GM12878 (cell line): ENCODE measurements around the gene SLC4A2. TPM values are rescaled to one million over a fixed set of nuclear protein-coding genes. Genes with fewer than 3 reads are reported as not detected.
A peak's percentile ranks its signal among the peaks of the same experiment; 100 is the strongest.

ENCODE experiments used
- BHLHE40 ChIP-seq, 2 experiments: fragments of 450-650 bp in 1 of 2; IDR thresholded peaks; 2 replicates each; pipeline ENCODE4 v1.6.1; 2011 to 2017; ENCODE audit warnings: low read depth in 2 of 2, borderline replicate concordance in 1 of 2, improper control_type of control experiment in 1 of 2, low read length in 1 of 2, mild to moderate bottlenecking in 1 of 2
- BMI1 ChIP-seq: fragments of 450-650 bp; IDR thresholded peaks from 2 replicates; pipeline ENCODE4 v1.6.1; 2016; ENCODE audit warnings: mild to moderate bottlenecking, moderate library complexity, borderline replicate concordance
- CBX3 ChIP-seq: fragments of 200-600 bp; sonication (generic); IDR thresholded peaks from 2 replicates; pipeline ENCODE4 v1.6.1; 2016; ENCODE audit warnings: low read depth, borderline replicate concordance
- E2F4 ChIP-seq: IDR thresholded peaks from 2 replicates; pipeline ENCODE4 v1.6.1; 2012; ENCODE audit warnings: low read depth, low read length, improper control_type of control experiment
- EED ChIP-seq: sonication (generic); IDR thresholded peaks from 2 replicates; pipeline ENCODE4 v1.6.1; 2016; ENCODE audit warnings: antibody characterized with exemption, low read depth
- GABPA ChIP-seq: IDR thresholded peaks from 2 replicates; pipeline ENCODE4 v1.6.1; 2014; ENCODE audit warnings: antibody characterized with exemption, low read depth, mild to moderate bottlenecking, inconsistent platforms
- HDAC6 ChIP-seq: fragments of 200-600 bp; sonication (generic); IDR thresholded peaks from one replicate; pipeline ENCODE4 v1.8.0; 2017; ENCODE audit warnings: antibody characterized with exemption; ENCODE audit not compliant: unreplicated experiment
- MTA2 ChIP-seq: fragments of 450-650 bp; IDR thresholded peaks from 2 replicates; pipeline ENCODE4 v1.6.1; 2016; ENCODE audit warnings: low read depth, mild to moderate bottlenecking, moderate library complexity
- NFYA ChIP-seq: IDR thresholded peaks from 2 replicates; pipeline ENCODE4 v1.6.1; 2011; ENCODE audit warnings: low read depth, mild to moderate bottlenecking, low read length, improper control_type of control experiment, borderline replicate concordance
- RB1 ChIP-seq: fragments of 450-650 bp; formaldehyde crosslinking; IDR thresholded peaks from 2 replicates; pipeline ENCODE4 v1.6.1; 2017; ENCODE audit warnings: mild to moderate bottlenecking, borderline replicate concordance
- RBBP5 ChIP-seq: fragments of 200-600 bp; sonication (generic); conservative IDR thresholded peaks from 2 replicates; pipeline ENCODE4 v1.6.1; 2016
- SP1 ChIP-seq: IDR thresholded peaks from one replicate; pipeline ENCODE4 v1.6.1; 2011; ENCODE audit warnings: low read depth, low read length
- STAT1 ChIP-seq: fragments of 450-650 bp; conservative IDR thresholded peaks from 2 replicates; pipeline ENCODE4 v1.6.1; 2014; ENCODE audit warnings: antibody characterized with exemption, mild to moderate bottlenecking
- ZNF24 ChIP-seq: fragments of 450-650 bp; IDR thresholded peaks from 2 replicates; pipeline ENCODE4 v1.6.1; 2017; ENCODE audit warnings: antibody characterized with exemption, mild to moderate bottlenecking
- ZNF384 ChIP-seq: IDR thresholded peaks from 2 replicates; pipeline ENCODE4 v1.6.1; 2012; ENCODE audit warnings: low read depth, mild to moderate bottlenecking, low read length, improper control_type of control experiment, borderline replicate concordance
- polyA plus RNA-seq, 11 experiments: library from polyadenylated mRNA; depleted of rRNA in 4 of 11; unstranded in 6 of 11; stranded (reverse) in 5 of 11; fragments of >200 nt; fragmentation: Nextera tagmentation in 4 of 11; fragmentation: Illumina TruSeq in 1 of 11; extraction: Ambion mirVana in 4 of 11; extraction: Trizol in 1 of 11; gene quantifications; 1 replicate in 1 of 11; 2 replicates in 10 of 11; pipeline versions ENCODE4 v1.2.1 to v1.2.3, GENCODE V29; 2011 to 2016; ENCODE audit warnings: inconsistent platforms in 2 of 11, missing spikeins in 2 of 11, low read depth in 1 of 11
- total RNA-seq, 4 experiments: library from RNA; depleted of rRNA in 3 of 4; stranded (reverse); fragments of >200 nt in 3 of 4; fragmentation: Illumina TruSeq in 1 of 4; extraction: Trizol in 1 of 4; gene quantifications; 2 replicates each; pipeline versions ENCODE4 v1.2.1 to v1.2.3, GENCODE V29; 2013 to 2021
- TF ChIP-seq, protein P1 (sequence below): fragments of 450-650 bp; IDR thresholded peaks from 2 replicates; pipeline ENCODE4 v1.6.1; 2017; ENCODE audit warnings: mild to moderate bottlenecking, moderate library complexity
- TF ChIP-seq, protein P2 (sequence below): fragments of 150-350 bp; IDR thresholded peaks from 2 replicates; pipeline ENCODE4 v1.6.1; 2014; ENCODE audit warnings: mild to moderate bottlenecking, low read depth, low read length
- TF ChIP-seq, protein P3 (sequence below): fragments of 450-650 bp; formaldehyde crosslinking; IDR thresholded peaks from 2 replicates; pipeline ENCODE4 v1.4.0; 2022; ENCODE audit warnings: mild to moderate bottlenecking, moderate library complexity

Gene SLC4A2
- total and polyA plus RNA-seq, 10 of the 15 experiments (the other 5 are each of a cell fraction or from before 2014, with no cell fraction given), result 2.7 to 78.6 (median 30.1) TPM

DNA sequence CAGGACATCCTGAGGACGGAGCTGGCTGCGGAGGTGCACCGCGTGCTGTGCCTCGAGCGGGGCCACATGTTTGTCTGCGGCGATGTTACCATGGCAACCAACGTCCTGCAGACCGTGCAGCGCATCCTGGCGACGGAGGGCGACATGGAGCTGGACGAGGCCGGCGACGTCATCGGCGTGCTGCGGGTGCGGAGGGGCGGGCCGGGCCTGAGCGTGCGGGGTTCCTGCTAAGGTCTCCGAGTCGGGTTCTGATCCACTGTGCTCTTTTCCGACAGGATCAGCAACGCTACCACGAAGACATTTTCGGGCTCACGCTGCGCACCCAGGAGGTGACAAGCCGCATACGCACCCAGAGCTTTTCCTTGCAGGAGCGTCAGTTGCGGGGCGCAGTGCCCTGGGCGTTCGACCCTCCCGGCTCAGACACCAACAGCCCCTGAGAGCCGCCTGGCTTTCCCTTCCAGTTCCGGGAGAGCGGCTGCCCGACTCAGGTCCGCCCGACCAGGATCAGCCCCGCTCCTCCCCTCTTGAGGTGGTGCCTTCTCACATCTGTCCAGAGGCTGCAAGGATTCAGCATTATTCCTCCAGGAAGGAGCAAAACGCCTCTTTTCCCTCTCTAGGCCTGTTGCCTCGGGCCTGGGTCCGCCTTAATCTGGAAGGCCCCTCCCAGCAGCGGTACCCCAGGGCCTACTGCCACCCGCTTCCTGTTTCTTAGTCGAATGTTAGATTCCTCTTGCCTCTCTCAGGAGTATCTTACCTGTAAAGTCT is 45.5 kb upstream of the SLC4A2 start (continued):
- TF ChIP-seq BHLHE40 (IDR thresholded peaks at IDR 0.05; ENCODE audit: borderline replicate concordance in 1 of 2, low read depth in 2 of 2, low read length in 1 of 2) (peak; percentile 28 to 78; a peak in 3 of 4 replicates), RB1 (no peak), SP1 (no peak), NFYA (no peak), HDAC6 (no peak), STAT1 (no peak), RBBP5 (no peak), E2F4 (no peak), EED (0 out of 2 replicates have a peak, but pooled peaks have one; percentile 14), CBX3 (no peak), BMI1 (peak; percentile 97), ZNF24 (no peak), GABPA (no peak), ZNF384 (no peak), MTA2 (no peak)
- TF ChIP-seq, protein P1, sequence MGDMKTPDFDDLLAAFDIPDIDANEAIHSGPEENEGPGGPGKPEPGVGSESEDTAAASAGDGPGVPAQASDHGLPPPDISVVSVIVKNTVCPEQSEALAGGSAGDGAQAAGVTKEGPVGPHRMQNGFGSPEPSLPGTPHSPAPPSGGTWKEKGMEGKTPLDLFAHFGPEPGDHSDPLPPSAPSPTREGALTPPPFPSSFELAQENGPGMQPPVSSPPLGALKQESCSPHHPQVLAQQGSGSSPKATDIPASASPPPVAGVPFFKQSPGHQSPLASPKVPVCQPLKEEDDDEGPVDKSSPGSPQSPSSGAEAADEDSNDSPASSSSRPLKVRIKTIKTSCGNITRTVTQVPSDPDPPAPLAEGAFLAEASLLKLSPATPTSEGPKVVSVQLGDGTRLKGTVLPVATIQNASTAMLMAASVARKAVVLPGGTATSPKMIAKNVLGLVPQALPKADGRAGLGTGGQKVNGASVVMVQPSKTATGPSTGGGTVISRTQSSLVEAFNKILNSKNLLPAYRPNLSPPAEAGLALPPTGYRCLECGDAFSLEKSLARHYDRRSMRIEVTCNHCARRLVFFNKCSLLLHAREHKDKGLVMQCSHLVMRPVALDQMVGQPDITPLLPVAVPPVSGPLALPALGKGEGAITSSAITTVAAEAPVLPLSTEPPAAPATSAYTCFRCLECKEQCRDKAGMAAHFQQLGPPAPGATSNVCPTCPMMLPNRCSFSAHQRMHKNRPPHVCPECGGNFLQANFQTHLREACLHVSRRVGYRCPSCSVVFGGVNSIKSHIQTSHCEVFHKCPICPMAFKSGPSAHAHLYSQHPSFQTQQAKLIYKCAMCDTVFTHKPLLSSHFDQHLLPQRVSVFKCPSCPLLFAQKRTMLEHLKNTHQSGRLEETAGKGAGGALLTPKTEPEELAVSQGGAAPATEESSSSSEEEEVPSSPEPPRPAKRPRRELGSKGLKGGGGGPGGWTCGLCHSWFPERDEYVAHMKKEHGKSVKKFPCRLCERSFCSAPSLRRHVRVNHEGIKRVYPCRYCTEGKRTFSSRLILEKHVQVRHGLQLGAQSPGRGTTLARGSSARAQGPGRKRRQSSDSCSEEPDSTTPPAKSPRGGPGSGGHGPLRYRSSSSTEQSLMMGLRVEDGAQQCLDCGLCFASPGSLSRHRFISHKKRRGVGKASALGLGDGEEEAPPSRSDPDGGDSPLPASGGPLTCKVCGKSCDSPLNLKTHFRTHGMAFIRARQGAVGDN, result peak; percentile 47; the same call in 1 of the 2 replicates
- TF ChIP-seq, protein P2, sequence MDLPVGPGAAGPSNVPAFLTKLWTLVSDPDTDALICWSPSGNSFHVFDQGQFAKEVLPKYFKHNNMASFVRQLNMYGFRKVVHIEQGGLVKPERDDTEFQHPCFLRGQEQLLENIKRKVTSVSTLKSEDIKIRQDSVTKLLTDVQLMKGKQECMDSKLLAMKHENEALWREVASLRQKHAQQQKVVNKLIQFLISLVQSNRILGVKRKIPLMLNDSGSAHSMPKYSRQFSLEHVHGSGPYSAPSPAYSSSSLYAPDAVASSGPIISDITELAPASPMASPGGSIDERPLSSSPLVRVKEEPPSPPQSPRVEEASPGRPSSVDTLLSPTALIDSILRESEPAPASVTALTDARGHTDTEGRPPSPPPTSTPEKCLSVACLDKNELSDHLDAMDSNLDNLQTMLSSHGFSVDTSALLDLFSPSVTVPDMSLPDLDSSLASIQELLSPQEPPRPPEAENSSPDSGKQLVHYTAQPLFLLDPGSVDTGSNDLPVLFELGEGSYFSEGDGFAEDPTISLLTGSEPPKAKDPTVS, result no peak
- TF ChIP-seq, protein P3, sequence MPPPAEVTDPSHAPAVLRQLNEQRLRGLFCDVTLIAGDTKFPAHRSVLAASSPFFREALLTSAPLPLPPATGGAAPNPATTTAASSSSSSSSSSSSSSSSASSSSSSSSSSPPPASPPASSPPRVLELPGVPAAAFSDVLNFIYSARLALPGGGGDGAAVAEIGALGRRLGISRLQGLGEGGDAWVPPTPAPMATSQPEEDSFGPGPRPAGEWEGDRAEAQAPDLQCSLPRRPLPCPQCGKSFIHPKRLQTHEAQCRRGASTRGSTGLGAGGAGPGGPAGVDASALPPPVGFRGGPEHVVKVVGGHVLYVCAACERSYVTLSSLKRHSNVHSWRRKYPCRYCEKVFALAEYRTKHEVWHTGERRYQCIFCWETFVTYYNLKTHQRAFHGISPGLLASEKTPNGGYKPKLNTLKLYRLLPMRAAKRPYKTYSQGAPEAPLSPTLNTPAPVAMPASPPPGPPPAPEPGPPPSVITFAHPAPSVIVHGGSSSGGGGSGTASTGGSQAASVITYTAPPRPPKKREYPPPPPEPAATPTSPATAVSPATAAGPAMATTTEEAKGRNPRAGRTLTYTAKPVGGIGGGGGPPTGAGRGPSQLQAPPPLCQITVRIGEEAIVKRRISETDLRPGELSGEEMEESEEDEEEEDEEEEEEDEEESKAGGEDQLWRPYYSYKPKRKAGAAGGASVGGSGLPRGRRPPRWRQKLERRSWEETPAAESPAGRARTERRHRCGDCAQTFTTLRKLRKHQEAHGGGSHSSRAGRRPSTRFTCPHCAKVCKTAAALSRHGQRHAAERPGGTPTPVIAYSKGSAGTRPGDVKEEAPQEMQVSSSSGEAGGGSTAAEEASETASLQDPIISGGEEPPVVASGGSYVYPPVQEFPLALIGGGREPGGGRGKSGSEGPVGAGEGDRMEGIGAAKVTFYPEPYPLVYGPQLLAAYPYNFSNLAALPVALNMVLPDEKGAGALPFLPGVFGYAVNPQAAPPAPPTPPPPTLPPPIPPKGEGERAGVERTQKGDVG (CRISPR knock-in tag), result no peak
